ENCODE measurements around the gene SLC12A2.

- no peak for TF ChIP-seq POLR2AphosphoS5 (IDR thresholded peaks at IDR 0.05; ENCODE audit: low read depth, low read length)
- TF ChIP-seq, protein P1, sequence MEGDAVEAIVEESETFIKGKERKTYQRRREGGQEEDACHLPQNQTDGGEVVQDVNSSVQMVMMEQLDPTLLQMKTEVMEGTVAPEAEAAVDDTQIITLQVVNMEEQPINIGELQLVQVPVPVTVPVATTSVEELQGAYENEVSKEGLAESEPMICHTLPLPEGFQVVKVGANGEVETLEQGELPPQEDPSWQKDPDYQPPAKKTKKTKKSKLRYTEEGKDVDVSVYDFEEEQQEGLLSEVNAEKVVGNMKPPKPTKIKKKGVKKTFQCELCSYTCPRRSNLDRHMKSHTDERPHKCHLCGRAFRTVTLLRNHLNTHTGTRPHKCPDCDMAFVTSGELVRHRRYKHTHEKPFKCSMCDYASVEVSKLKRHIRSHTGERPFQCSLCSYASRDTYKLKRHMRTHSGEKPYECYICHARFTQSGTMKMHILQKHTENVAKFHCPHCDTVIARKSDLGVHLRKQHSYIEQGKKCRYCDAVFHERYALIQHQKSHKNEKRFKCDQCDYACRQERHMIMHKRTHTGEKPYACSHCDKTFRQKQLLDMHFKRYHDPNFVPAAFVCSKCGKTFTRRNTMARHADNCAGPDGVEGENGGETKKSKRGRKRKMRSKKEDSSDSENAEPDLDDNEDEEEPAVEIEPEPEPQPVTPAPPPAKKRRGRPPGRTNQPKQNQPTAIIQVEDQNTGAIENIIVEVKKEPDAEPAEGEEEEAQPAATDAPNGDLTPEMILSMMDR (IDR thresholded peaks at IDR 0.05) = no peak
- TF ChIP-seq, protein P2, sequence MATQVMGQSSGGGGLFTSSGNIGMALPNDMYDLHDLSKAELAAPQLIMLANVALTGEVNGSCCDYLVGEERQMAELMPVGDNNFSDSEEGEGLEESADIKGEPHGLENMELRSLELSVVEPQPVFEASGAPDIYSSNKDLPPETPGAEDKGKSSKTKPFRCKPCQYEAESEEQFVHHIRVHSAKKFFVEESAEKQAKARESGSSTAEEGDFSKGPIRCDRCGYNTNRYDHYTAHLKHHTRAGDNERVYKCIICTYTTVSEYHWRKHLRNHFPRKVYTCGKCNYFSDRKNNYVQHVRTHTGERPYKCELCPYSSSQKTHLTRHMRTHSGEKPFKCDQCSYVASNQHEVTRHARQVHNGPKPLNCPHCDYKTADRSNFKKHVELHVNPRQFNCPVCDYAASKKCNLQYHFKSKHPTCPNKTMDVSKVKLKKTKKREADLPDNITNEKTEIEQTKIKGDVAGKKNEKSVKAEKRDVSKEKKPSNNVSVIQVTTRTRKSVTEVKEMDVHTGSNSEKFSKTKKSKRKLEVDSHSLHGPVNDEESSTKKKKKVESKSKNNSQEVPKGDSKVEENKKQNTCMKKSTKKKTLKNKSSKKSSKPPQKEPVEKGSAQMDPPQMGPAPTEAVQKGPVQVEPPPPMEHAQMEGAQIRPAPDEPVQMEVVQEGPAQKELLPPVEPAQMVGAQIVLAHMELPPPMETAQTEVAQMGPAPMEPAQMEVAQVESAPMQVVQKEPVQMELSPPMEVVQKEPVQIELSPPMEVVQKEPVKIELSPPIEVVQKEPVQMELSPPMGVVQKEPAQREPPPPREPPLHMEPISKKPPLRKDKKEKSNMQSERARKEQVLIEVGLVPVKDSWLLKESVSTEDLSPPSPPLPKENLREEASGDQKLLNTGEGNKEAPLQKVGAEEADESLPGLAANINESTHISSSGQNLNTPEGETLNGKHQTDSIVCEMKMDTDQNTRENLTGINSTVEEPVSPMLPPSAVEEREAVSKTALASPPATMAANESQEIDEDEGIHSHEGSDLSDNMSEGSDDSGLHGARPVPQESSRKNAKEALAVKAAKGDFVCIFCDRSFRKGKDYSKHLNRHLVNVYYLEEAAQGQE (IDR thresholded peaks at IDR 0.05; ENCODE audit: insufficient read depth in 1 of 2, low read depth in 2 of 2, low read length in 1 of 2) = no peak
Observed at GRCh38 chr5:128123936-128124335, 40.4 kb downstream of the SLC12A2 start.

Measured in Panc1 (cell line).